ENCODE results near the gene POLR3A.

- TF ChIP-seq CTCF (IDR thresholded peaks at IDR 0.05; ENCODE audit: low read depth, low read length) = no peak
- TF ChIP-seq POLR2A (IDR thresholded peaks at IDR 0.05; ENCODE audit: extremely low read depth, insufficient read length) = no peak
- TF ChIP-seq MAX (IDR thresholded peaks at IDR 0.05; ENCODE audit: low read depth, low read length) = no peak
- no peak for TF ChIP-seq MYC (IDR thresholded peaks at IDR 0.05; ENCODE audit: low read depth, low read length)
These were observed 52.3 kb downstream of the POLR3A start for GRCh38 chr10:77977016-77977415.

All from NB4 (cell line).